GM21360 (cell line): ENCODE results near the gene LMBRD1.
"Not testable (repeated sequence)": the region's sequence is repeated elsewhere in the genome, so short reads cannot be mapped to it uniquely, and the experiment has no call there.

ENCODE experiments used
- ATAC-seq: cut with Tn5 transposase; IDR thresholded peaks from one replicate; pipeline ENCODE4 v1.9.1; 2021; ENCODE audit warnings: mild to moderate bottlenecking, moderate library complexity; ENCODE audit not compliant: unreplicated experiment

LMBRD1 gene

GRCh38 chr6:69798796-69799195 lies 2.0 kb upstream of the LMBRD1 start:
- not testable (repeated sequence) for ATAC-seq

DNA sequence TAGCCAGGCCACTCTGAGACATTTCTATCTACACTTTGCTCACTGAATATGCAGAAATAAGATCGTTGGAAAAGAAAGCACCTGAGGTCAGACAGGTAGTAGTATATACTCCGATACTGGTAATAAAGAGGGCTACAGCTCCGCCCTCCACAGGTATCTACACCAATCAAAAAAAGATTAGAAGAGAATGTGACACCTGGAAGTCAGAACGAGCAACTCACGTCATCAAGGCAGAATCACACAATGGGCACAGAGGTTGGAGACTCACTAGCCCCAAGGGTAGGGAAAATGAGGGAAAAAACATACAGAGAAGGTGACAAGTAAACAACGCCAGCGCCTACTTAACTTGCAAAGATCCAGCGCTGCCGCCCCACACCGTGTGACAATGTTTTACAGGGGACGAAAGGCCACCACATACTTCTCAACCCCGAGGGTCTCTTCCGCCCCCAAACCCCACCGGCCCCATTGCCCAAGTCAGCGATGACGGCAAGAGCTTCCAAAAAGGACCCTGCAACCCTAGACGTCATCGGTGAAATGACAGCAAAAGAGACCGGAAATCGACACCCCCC lies 653 bp downstream of the LMBRD1 start:
- no peak for ATAC-seq

DNA sequence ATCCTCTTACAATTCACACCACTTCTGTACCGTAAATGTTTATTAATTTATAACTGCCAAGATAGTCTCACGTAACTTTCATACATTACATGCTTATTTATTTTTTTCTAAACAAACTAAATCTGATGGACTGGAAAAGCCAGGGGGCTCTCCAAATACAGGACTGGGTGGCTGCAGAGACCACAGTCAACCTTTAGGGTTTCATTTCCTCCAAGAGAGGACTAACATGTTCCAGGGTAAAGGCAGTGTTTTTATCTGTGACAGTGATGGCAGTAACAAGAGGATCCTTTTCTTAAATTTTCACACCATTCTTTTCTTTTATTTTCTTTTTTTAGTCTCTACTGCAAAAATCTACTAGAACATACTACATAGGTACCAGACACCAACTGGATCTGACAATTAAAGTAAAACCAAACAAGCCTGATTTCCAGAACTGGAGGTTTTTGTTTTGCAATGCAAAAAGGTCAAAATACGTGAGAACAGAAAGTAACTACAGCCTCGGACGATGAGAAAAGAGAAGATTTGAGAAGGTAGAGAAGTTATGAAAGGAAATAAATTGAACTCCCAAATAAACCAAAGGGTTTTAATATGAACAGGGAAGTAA lies 1.2 kb downstream of the LMBRD1 start:
- ATAC-seq = peak; percentile 40

GRCh38 chr6:69792292-69792691 lies 4.5 kb downstream of the LMBRD1 start:
- no peak for ATAC-seq

DNA sequence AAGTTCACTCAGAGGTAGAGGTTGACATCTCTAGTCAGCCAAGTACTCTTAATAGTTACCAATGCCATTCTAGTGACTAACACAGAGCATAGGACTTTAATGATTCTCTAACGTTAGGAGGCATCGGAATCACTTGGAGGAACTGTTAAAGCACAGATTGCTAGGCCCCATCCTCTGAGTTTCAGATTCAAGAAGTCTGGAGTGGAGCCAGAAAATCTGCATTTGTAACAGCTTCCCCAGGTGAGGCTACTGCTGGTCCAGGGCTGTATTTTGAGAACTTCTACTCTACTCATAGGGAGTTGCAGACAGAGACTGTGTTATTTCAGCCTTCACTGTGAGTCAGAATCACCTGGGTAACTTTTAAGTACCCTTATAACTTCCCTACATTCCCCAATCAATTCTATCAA lies 5.7 kb downstream of the LMBRD1 start:
- ATAC-seq = no peak

DNA sequence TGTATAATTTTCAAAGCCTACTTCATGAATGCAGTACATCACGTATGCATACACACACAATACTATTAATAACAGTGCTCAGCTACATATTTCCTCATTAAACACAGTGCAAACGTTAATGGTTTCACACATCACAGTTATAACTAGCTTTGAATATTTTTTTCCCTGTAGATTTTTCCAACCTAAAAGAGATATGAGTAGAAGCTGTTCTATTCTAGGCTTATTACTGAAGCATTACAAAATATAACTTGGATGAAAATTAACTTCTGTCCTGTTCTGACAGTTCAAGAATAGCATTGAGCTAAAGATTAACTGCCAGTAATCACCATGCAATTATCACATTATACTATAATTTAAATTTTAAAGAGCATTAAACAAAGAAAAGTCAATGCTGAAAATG lies 6.2 kb downstream of the LMBRD1 start:
- ATAC-seq = no peak

DNA sequence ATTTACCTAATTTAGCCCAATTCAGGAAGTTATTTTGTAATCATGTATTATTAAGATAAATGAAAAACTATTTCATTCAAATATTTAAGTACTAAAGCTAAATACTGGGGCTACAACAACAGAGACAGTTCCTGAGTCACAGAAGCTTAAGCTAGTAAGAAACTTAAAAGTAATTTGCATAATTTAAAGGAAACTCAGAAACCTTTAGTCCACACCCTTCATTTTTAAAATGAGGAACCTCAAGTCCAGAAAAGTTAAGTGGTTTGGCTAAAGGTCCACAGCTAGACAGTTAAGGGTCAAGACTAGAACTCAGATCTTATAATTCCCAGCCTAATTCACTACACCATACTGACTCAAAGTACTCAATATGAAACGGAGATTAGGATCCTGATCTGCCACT lies 7.2 kb downstream of the LMBRD1 start:
- no peak for ATAC-seq

DNA sequence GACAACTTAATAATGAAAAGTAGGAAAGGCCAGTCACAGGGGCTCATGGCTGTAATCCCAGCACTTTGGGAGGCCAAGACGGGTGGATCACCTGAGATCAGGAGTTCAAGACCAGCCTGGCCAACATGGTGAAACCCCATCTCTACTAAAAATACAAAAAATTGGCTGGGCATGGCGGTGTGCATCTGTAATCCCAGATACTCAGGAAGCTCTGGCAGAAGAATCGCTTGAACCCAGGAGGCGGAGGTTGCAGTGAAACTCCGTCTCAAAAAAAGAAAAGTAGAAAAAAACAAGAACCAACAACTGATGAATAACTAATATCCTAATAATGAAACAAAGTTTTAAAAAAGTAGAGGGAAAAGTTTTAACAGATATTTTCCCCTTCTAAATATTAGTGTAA lies 9.4 kb downstream of the LMBRD1 start:
- not testable (repeated sequence) for ATAC-seq

GRCh38 chr6:69785697-69786096 lies 11.1 kb downstream of the LMBRD1 start:
- ATAC-seq = no peak

GRCh38 chr6:69784595-69785377 lies 12.0 kb downstream of the LMBRD1 start:
- peak; percentile 81 for ATAC-seq

- ATAC-seq = no peak
These were observed 13.7 kb downstream of the LMBRD1 start for GRCh38 chr6:69783108-69783507.

- no peak for ATAC-seq
These were observed 16.1 kb downstream of the LMBRD1 start for GRCh38 chr6:69780585-69781178.

DNA sequence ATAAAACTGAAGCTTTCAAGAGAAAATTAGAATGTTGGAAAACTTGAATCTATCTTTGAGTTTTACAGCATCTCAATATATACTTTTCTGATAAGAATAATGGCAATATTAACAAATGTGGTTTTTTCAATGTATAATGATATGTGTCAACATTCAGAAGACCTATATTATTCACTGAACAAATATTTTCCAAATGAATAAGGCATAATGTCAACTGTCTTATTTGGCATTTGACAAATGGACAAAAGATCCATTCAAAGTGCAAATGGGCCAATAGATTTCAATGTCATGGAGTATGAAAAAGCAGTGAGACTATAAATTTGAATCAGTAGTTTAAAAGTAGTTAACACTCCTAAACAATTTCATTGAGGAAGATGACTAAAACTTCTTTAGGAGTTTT lies 20.9 kb downstream of the LMBRD1 start:
- ATAC-seq = no peak

DNA sequence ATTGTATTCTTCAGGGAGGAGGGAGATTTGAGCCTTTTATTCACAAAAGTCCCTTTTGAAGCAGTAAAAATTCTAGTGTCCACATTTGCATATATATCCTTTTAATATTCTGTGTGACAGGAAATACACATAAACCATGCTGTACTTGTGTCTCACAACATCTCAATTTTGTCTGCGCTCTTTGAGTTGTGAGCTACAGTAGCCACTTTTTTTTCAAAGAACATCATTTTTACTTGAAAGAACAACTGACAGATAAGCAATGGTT lies 21.3 kb downstream of the LMBRD1 start:
- no peak for ATAC-seq

DNA sequence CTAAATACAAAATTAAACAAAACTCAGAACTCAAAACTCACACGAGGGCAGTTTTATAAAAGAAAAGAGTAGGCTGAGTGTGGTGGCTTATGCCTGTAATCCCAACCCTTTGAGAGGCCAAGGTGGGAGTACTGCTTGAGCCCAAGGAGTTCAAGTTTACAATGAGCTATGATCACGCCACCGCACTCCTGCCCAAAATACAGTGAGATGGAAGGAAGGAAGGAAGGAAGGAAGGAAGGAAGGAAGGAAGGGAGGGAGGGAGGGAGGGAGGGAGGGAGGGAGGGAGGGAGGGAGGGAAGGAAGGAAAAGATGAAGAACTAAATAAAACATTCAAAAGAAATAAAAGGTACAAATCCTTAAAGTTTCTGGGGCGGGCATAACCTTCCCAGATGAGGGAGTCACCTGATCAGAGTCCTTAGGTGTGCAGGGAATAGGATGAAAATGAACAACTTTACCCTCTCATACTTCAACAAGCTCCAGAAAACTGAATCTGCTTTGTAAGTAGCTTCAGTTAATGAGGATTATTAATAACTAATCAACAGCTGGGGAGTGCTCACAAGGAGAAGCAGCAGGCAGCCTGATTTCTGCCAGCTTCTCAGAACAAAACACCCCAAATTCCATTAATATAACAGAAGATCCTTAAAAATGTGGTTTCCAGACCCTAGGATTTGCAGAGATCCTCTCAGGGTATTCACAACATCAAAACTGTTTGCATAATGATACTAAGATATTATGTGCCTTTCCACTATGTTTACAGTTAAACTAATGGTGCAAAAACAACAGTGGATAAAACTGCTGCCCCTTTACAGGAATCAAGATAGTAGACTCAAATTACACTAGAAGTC lies 21.8 kb downstream of the LMBRD1 start:
- ATAC-seq = no peak

DNA sequence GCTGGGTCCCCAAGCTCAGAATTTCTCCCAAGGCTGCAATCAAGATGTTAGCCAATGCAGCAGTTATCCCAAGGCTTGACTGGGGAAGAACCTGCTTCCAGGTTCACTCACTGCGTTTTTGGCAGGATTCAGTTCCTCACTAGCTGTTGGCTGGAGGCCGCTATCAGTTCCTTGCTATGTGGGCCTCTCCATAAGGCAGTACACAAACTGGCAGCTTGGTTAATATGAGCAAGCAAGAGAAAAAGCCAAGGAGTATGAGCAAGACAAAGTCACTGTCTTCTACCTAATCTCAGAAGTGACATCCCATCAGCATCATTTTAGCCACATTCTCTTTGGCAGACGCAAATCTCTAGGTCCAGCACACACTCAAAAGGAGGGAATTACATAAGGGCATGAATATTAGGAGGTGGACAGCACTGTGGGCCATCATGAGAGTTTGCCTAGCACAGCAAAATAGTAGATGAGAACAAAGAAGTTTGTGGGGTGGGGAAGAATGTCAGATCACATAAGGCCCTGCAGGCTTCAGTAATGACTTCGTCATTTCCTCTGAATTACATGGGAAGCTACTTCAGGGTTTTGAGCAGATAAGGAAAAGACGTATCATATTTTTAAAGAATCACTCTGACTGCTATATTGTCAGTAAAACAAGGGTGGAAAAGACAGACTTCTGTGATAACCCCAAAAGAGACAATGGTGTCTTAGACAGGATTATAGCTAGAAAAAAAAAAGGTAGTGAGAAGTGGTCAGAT lies 25.5 kb downstream of the LMBRD1 start:
- ATAC-seq = no peak

- no peak for ATAC-seq
These were observed 28.1 kb downstream of the LMBRD1 start for GRCh38 chr6:69768664-69769063.

- ATAC-seq = no peak
These were observed 33.0 kb downstream of the LMBRD1 start for GRCh38 chr6:69763763-69764162.

DNA sequence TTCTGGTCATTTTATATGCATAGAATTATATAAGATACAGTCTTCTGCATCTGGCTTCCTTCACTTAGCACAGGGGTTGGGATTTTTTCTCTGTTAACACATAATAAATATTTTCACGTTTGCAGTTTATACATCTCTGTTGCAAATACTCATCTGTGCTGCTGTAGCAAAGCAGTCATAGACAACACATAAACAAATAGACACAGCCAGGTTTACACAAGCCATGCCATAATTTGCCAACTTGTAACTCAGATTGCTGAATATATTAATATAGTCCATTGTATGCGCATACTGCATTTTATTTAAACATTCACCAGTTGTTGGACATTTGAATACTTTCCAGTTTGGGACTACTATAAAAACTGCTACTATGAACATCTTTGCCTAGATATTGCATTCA lies 35.0 kb downstream of the LMBRD1 start:
- ATAC-seq = no peak

GRCh38 chr6:69758214-69758613 lies 38.6 kb downstream of the LMBRD1 start:
- no peak for ATAC-seq

GRCh38 chr6:69756907-69757306 lies 39.9 kb downstream of the LMBRD1 start:
- no peak for ATAC-seq
